Naive B cell (primary cell): ENCODE data around the gene PKNOX2. TPM values are rescaled to one million over a fixed set of nuclear protein-coding genes. Genes with fewer than 3 reads are reported as not detected.
"Not testable (repeated sequence)": the region's sequence is repeated elsewhere in the genome, so short reads cannot be mapped to it uniquely, and the experiment has no call there.

ENCODE experiments used
- ATAC-seq, 2 donors: fragments of 150-1000 bp; cut with Tn5 transposase; 2 replicates each; pipeline ENCODE4 v1.10.0; 2021; ENCODE audit warnings: low read depth in 2 of 2, mild to moderate bottlenecking in 2 of 2, moderate library complexity in 2 of 2
- DNase-seq: peaks from one replicate; pipeline ENCODE4 v3.0.0; 2022
- H3K27ac Mint-ChIP-seq, 6 donors: one replicate each; pipeline ENCODE4 v1.8.0; 2020 to 2022; ENCODE audit warnings: mild to moderate bottlenecking in 6 of 6, mixed read lengths in 6 of 6, moderate library complexity in 5 of 6, inconsistent platforms in 2 of 6
- H3K27me3 Mint-ChIP-seq, 3 donors: one replicate each; pipeline ENCODE4 v1.8.0; 2021 to 2022; ENCODE audit warnings: mixed read lengths in 3 of 3, mild to moderate bottlenecking in 1 of 3
- H3K36me3 Mint-ChIP-seq, 2 donors: one replicate each; pipeline ENCODE4 v1.8.0; 2020 to 2022; ENCODE audit warnings: mixed read lengths in 2 of 2, inconsistent platforms in 1 of 2, mild to moderate bottlenecking in 1 of 2
- H3K4me1 Mint-ChIP-seq, 3 donors: one replicate each; pipeline ENCODE4 v1.8.0; 2020 to 2022; ENCODE audit warnings: mixed read lengths in 3 of 3, inconsistent platforms in 1 of 3, mild to moderate bottlenecking in 1 of 3, moderate library complexity in 1 of 3
- H3K4me3 Mint-ChIP-seq, 8 donors: one replicate each; pipeline ENCODE4 v1.8.0; 2020 to 2022; ENCODE audit warnings: mild to moderate bottlenecking in 8 of 8, mixed read lengths in 8 of 8, moderate library complexity in 8 of 8, inconsistent platforms in 2 of 8
- H3K9me3 Mint-ChIP-seq, 7 donors: one replicate each; pipeline ENCODE4 v1.8.0; 2020 to 2022; ENCODE audit warnings: mixed read lengths in 7 of 7, mild to moderate bottlenecking in 5 of 7, inconsistent platforms in 2 of 7, moderate library complexity in 1 of 7
- polyA plus RNA-seq, 6 donors: library from polyadenylated mRNA; unstranded; fragments of 300-500 nt; fragmentation: Illumina TruSeq; gene quantifications; one replicate each; pipeline ENCODE4 v1.2.3, GENCODE V29; 2021; ENCODE audit warnings: low read depth in 6 of 6

The PKNOX2 gene
- polyA plus RNA-seq, 6 donors from 2014 or later: not detected

- DNase-seq (no peak), ATAC-seq (no peak)
- Mint-ChIP-seq H3K27me3 (peaks cover 0 to 8% (median 3%) of the 10 kb centered on the region in 3 donors), H3K9me3 (no peaks in the 10 kb centered on the region), H3K36me3 (no peaks in the 10 kb centered on the region), H3K27ac (no peak overlapping the region), H3K4me3 (no peak overlapping the region), H3K4me1 (no peaks in the 10 kb centered on the region)
Observed at GRCh38 chr11:125207866-125208425, 43.4 kb downstream of the PKNOX2 start.

GRCh38 chr11:125210066-125210465 lies 45.5 kb downstream of the PKNOX2 start:
- H3K27ac Mint-ChIP-seq: no peak overlapping the region
- no peaks in the 10 kb centered on the region for H3K9me3 Mint-ChIP-seq
- H3K4me3 Mint-ChIP-seq: no peak overlapping the region
- H3K4me1 Mint-ChIP-seq: no peaks in the 10 kb centered on the region
- H3K27me3 Mint-ChIP-seq: peaks cover 10 to 21% (median 11%) of the 10 kb centered on the region in 3 donors
- no peaks in the 10 kb centered on the region for H3K36me3 Mint-ChIP-seq
- ATAC-seq (no peak), DNase-seq (no peak)

GRCh38 chr11:125211191-125211947 lies 46.8 kb downstream of the PKNOX2 start:
- no peak for ATAC-seq
- Mint-ChIP-seq H3K36me3 (no peaks in the 10 kb centered on the region), H3K27ac (no peak overlapping the region), H3K4me1 (no peaks in the 10 kb centered on the region), H3K27me3 (peaks cover 8 to 21% (median 16%) of the 10 kb centered on the region in 3 donors), H3K9me3 (no peaks in the 10 kb centered on the region), H3K4me3 (no peak overlapping the region)
- DNase-seq: no peak

GRCh38 chr11:125211948-125212340 lies 47.4 kb downstream of the PKNOX2 start:
- Mint-ChIP-seq H3K27me3 (peaks cover 5 to 25% (median 18%) of the 10 kb centered on the region in 3 donors), H3K4me3 (no peak overlapping the region)
- ATAC-seq: no peak

GRCh38 chr11:125214601-125215565 lies 50.3 kb downstream of the PKNOX2 start:
- Mint-ChIP-seq H3K9me3 (no peaks in the 10 kb centered on the region), H3K36me3 (no peaks in the 10 kb centered on the region), H3K27me3 (peaks cover 18 to 43% (median 34%) of the 10 kb centered on the region in 3 donors), H3K27ac (no peak overlapping the region), H3K4me1 (no peaks in the 10 kb centered on the region), H3K4me3 (no peak overlapping the region)
- DNase-seq: no peak
- ATAC-seq: no peak

More at GRCh38 chr11:125211948-125212340, 47.4 kb downstream of the PKNOX2 start:
- Mint-ChIP-seq H3K36me3 (no peaks in the 10 kb centered on the region), H3K4me1 (no peaks in the 10 kb centered on the region), H3K9me3 (no peaks in the 10 kb centered on the region), H3K27ac (no peak overlapping the region)
- DNase-seq: no peak

- no peaks in the 10 kb centered on the region for H3K9me3 Mint-ChIP-seq
- no peak overlapping the region for H3K27ac Mint-ChIP-seq
- no peak overlapping the region for H3K4me3 Mint-ChIP-seq
- peaks cover 18 to 48% (median 34%) of the 10 kb centered on the region in 3 donors for H3K27me3 Mint-ChIP-seq
- no peak for ATAC-seq
- no peaks in the 10 kb centered on the region for H3K36me3 Mint-ChIP-seq
- H3K4me1 Mint-ChIP-seq: no peaks in the 10 kb centered on the region
- DNase-seq: no peak
Observed at GRCh38 chr11:125215976-125216375, 51.4 kb downstream of the PKNOX2 start.

GRCh38 chr11:125218336-125218735 lies 53.8 kb downstream of the PKNOX2 start:
- peaks cover 0 to 4% (median 0%) of the 10 kb centered on the region in 7 donors for H3K9me3 Mint-ChIP-seq
- no peak for ATAC-seq
- DNase-seq: no peak
- no peak overlapping the region for H3K4me3 Mint-ChIP-seq
- no peak overlapping the region for H3K27ac Mint-ChIP-seq
- H3K36me3 Mint-ChIP-seq: no peaks in the 10 kb centered on the region
- peaks cover 13 to 41% (median 34%) of the 10 kb centered on the region in 3 donors for H3K27me3 Mint-ChIP-seq
- no peaks in the 10 kb centered on the region for H3K4me1 Mint-ChIP-seq

GRCh38 chr11:125221461-125221860 lies 56.9 kb downstream of the PKNOX2 start:
- Mint-ChIP-seq H3K9me3 (peaks cover 0 to 4% (median 0%) of the 10 kb centered on the region in 7 donors), H3K4me1 (no peaks in the 10 kb centered on the region), H3K27me3 (peaks cover 13 to 27% (median 26%) of the 10 kb centered on the region in 3 donors), H3K27ac (no peak overlapping the region), H3K4me3 (peak overlapping the region in 1 of 8 donors; percentile 29), H3K36me3 (no peaks in the 10 kb centered on the region)
- no peak for DNase-seq
- ATAC-seq: no peak

GRCh38 chr11:125222494-125222893 lies 57.9 kb downstream of the PKNOX2 start:
- peaks cover 12 to 25% (median 24%) of the 10 kb centered on the region in 3 donors for H3K27me3 Mint-ChIP-seq
- no peaks in the 10 kb centered on the region for H3K4me1 Mint-ChIP-seq
- DNase-seq (no peak), ATAC-seq (no peak)
- peaks cover 0 to 4% (median 0%) of the 10 kb centered on the region in 7 donors for H3K9me3 Mint-ChIP-seq
- no peak overlapping the region for H3K27ac Mint-ChIP-seq
- H3K36me3 Mint-ChIP-seq: no peaks in the 10 kb centered on the region
- no peak overlapping the region for H3K4me3 Mint-ChIP-seq

GRCh38 chr11:125223161-125223560 lies 58.6 kb downstream of the PKNOX2 start:
- H3K36me3 Mint-ChIP-seq, H3K27ac Mint-ChIP-seq, H3K9me3 Mint-ChIP-seq, H3K4me3 Mint-ChIP-seq, ATAC-seq, H3K4me1 Mint-ChIP-seq, DNase-seq: not testable (repeated sequence)
- H3K27me3 Mint-ChIP-seq: peaks cover 14 to 20% (median 18%) of the 10 kb centered on the region in 3 donors

GRCh38 chr11:125223901-125224361 lies 59.4 kb downstream of the PKNOX2 start:
- Mint-ChIP-seq H3K9me3 (peaks cover 0 to 4% (median 0%) of the 10 kb centered on the region in 7 donors), H3K4me1 (no peaks in the 10 kb centered on the region), H3K27me3 (peaks cover 7 to 20% (median 16%) of the 10 kb centered on the region in 3 donors)

GRCh38 chr11:125224391-125225021 lies 60.0 kb downstream of the PKNOX2 start:
- no peak overlapping the region for H3K4me3 Mint-ChIP-seq
- H3K27ac Mint-ChIP-seq: no peak overlapping the region
- H3K9me3 Mint-ChIP-seq: peaks cover 0 to 4% (median 0%) of the 10 kb centered on the region in 7 donors
- H3K36me3 Mint-ChIP-seq: no peaks in the 10 kb centered on the region
- H3K4me1 Mint-ChIP-seq: no peaks in the 10 kb centered on the region
- H3K27me3 Mint-ChIP-seq: peaks cover 10 to 25% (median 22%) of the 10 kb centered on the region in 3 donors
- DNase-seq (no peak), ATAC-seq (no peak)

More at GRCh38 chr11:125223901-125224361, 59.4 kb downstream of the PKNOX2 start:
- no peak overlapping the region for H3K4me3 Mint-ChIP-seq
- ATAC-seq: no peak
- no peaks in the 10 kb centered on the region for H3K36me3 Mint-ChIP-seq
- H3K27ac Mint-ChIP-seq: no peak overlapping the region
- DNase-seq: no peak

GRCh38 chr11:125225401-125225800 lies 60.9 kb downstream of the PKNOX2 start:
- H3K27me3 Mint-ChIP-seq: peaks cover 12 to 28% (median 19%) of the 10 kb centered on the region in 3 donors
- H3K36me3 Mint-ChIP-seq: no peaks in the 10 kb centered on the region
- H3K27ac Mint-ChIP-seq: no peak overlapping the region
- H3K4me3 Mint-ChIP-seq: no peak overlapping the region
- H3K4me1 Mint-ChIP-seq: no peaks in the 10 kb centered on the region
- ATAC-seq: no peak
- H3K9me3 Mint-ChIP-seq: peaks cover 0 to 4% (median 0%) of the 10 kb centered on the region in 7 donors
- no peak for DNase-seq
